Tibial nerve (tissue), 4 donors: ENCODE measurements around the gene CD48.

Experiments used
- CTCF ChIP-seq, 5 experiments: fragments of 200-600 bp in 3 of 5; fragments of 450-650 bp in 2 of 5; sonication (generic) in 3 of 5; IDR thresholded peaks; one replicate each; pipeline ENCODE4 v1.5.1; 2016 to 2019; ENCODE audit warnings: antibody characterized with exemption in 5 of 5, mild to moderate bottlenecking in 3 of 5, moderate library complexity in 2 of 5
- EP300 ChIP-seq, 2 donors: sonication (generic); formaldehyde crosslinking; IDR thresholded peaks; one replicate each; pipeline ENCODE4 v1.6.1; 2017; ENCODE audit warnings: antibody characterized with exemption in 2 of 2, mild to moderate bottlenecking in 1 of 2
- POLR2A ChIP-seq, 2 donors: fragments of 450-650 bp; IDR thresholded peaks; one replicate each; pipeline ENCODE4 v1.6.1; 2017; ENCODE audit warnings: antibody characterized with exemption in 2 of 2, mild to moderate bottlenecking in 2 of 2, moderate library complexity in 2 of 2

GRCh38 chr1:160676869-160677597 lies 34.6 kb downstream of the CD48 start:
- no peak for TF ChIP-seq EP300 (IDR thresholded peaks at IDR 0.05)
- TF ChIP-seq CTCF (IDR thresholded peaks at IDR 0.05), result no peak
- no peak for TF ChIP-seq POLR2A (IDR thresholded peaks at IDR 0.05)
